Fibroblast of lung (primary cell): ENCODE data around the gene MKX. TPM values are rescaled to one million over a fixed set of nuclear protein-coding genes. Genes with fewer than 3 reads are reported as not detected.
"Not testable (repeated sequence)": the region's sequence is repeated elsewhere in the genome, so short reads cannot be mapped to it uniquely, and the experiment has no call there.

Experiments used
- DNase-seq, 2 donors: peaks; one replicate each; pipeline versions ENCODE4 v3.0.0 to v3.0.0-alpha.2; 2010; ENCODE audit warnings: low read depth in 2 of 2
- H2AFZ ChIP-seq: 2 replicates; pipeline ENCODE4 v1.5.1; 2012; ENCODE audit warnings: low read length, control low read depth, inconsistent platforms
- H3K27ac ChIP-seq: 2 replicates; pipeline ENCODE4 v1.5.1; 2011; ENCODE audit warnings: low read length, control low read depth; ENCODE audit not compliant: insufficient read depth
- H3K27me3 ChIP-seq: 2 replicates; pipeline ENCODE4 v1.5.1; 2011; ENCODE audit warnings: mild to moderate bottlenecking, low read length; ENCODE audit not compliant: control insufficient read depth, insufficient read depth
- H3K36me3 ChIP-seq: 2 replicates; pipeline ENCODE4 v1.5.1; 2011; ENCODE audit warnings: low read length; ENCODE audit not compliant: control insufficient read depth, insufficient read depth
- H3K4me1 ChIP-seq: 2 replicates; pipeline ENCODE4 v1.5.1; 2011; ENCODE audit warnings: low read length; ENCODE audit not compliant: control insufficient read depth, insufficient read depth; ENCODE audit errors: extremely low read depth
- H3K4me2 ChIP-seq: 2 replicates; pipeline ENCODE4 v1.5.1; 2011; ENCODE audit warnings: low read length, control low read depth; ENCODE audit not compliant: insufficient read depth; ENCODE audit errors: extremely low read depth
- H3K4me3 ChIP-seq, 4 experiments: fragments of 200-600 bp in 1 of 4; sonication (generic) in 1 of 4; replicated peaks in 1 of 4; 2 replicates each; pipeline ENCODE4 v1.5.1; 2011 to 2016; ENCODE audit warnings: low read length in 4 of 4, low read depth in 3 of 4, mild to moderate bottlenecking in 3 of 4, control low read depth in 2 of 4, inconsistent platforms in 1 of 4, mixed read lengths in 1 of 4; ENCODE audit not compliant: insufficient read depth in 1 of 4; ENCODE audit errors: control extremely low read depth in 1 of 4
- H3K79me2 ChIP-seq: 2 replicates; pipeline ENCODE4 v1.5.1; 2012; ENCODE audit warnings: mild to moderate bottlenecking, low read length, inconsistent platforms; ENCODE audit not compliant: control insufficient read depth, insufficient read depth
- H3K9ac ChIP-seq: 2 replicates; pipeline ENCODE4 v1.5.1; 2011; ENCODE audit warnings: mild to moderate bottlenecking, low read length, control low read depth; ENCODE audit not compliant: insufficient read depth
- H3K9me3 ChIP-seq: 2 replicates; pipeline ENCODE4 v1.5.1; 2012; ENCODE audit warnings: low read depth, low read length; ENCODE audit not compliant: control insufficient read depth, insufficient read depth
- H4K20me1 ChIP-seq: 2 replicates; pipeline ENCODE4 v1.5.1; 2011; ENCODE audit warnings: low read length; ENCODE audit not compliant: control insufficient read depth, insufficient read depth; ENCODE audit errors: extremely low read depth
- CTCF ChIP-seq, 2 donors: IDR thresholded peaks in 1 of 2; conservative IDR thresholded peaks in 1 of 2; 1 replicate in 1 of 2; 2 replicates in 1 of 2; pipeline ENCODE4 v1.5.1; 2011 to 2012; ENCODE audit warnings: low read length in 2 of 2, control low read depth in 1 of 2, inconsistent platforms in 1 of 2, low read depth in 1 of 2, mild to moderate bottlenecking in 1 of 2
- EZH2 ChIP-seq: IDR thresholded peaks from 2 replicates; pipeline ENCODE4 v1.5.1; 2012; ENCODE audit warnings: low read length, control low read depth, mild to moderate bottlenecking; ENCODE audit errors: missing control alignments
- polyA plus RNA-seq, 2 donors: library from polyadenylated mRNA; depleted of rRNA in 1 of 2; stranded (reverse) in 1 of 2; unstranded in 1 of 2; fragments of >200 nt; gene quantifications; 2 replicates each; pipeline ENCODE4 v1.2.1, GENCODE V29; 2011 to 2012; ENCODE audit warnings: missing spikeins in 1 of 2
- total RNA-seq: library from RNA; depleted of rRNA; stranded (reverse); fragments of >200 nt; gene quantifications from 2 replicates; pipeline ENCODE4 v1.2.1, GENCODE V29; 2014

MKX gene
- total and polyA plus RNA-seq, 2 donors (not counting 1 experiment from before 2014, with no cell fraction given), result 2.2 to 15.0 TPM

- no peak overlapping the region for H3K27ac ChIP-seq
- DNase-seq, result peak in 1 of 2 donors; percentile 20
- no peaks in the 10 kb centered on the region for H3K9me3 ChIP-seq
- no peaks in the 10 kb centered on the region for H4K20me1 ChIP-seq
- no peaks in the 10 kb centered on the region for H3K4me1 ChIP-seq
- H3K79me2 ChIP-seq, result no peaks in the 10 kb centered on the region
- no peak overlapping the region for H3K4me3 ChIP-seq
- no peak overlapping the region for H3K9ac ChIP-seq
- TF ChIP-seq EZH2 (no peak), CTCF (conservative IDR thresholded peaks at IDR 0.05 in 1 of 2, IDR thresholded peaks at IDR 0.05 in 1 of 2; ENCODE audit: low read depth in 1 of 2, low read length in 2 of 2) (no peak)
- H3K4me2 ChIP-seq, result no peak overlapping the region
- no peaks in the 10 kb centered on the region for H3K36me3 ChIP-seq
- H2AFZ ChIP-seq, result no peak overlapping the region
- H3K27me3 ChIP-seq, result no peaks in the 10 kb centered on the region
Measured at GRCh38 chr10:27685681-27686080, 59.9 kb downstream of the MKX start.

- no peaks in the 10 kb centered on the region for H3K79me2 ChIP-seq
- no peak overlapping the region for H3K27ac ChIP-seq
- no peak overlapping the region for H2AFZ ChIP-seq
- no peaks in the 10 kb centered on the region for H3K9me3 ChIP-seq
- no peaks in the 10 kb centered on the region for H3K36me3 ChIP-seq
- no peak overlapping the region for H3K4me2 ChIP-seq
- TF ChIP-seq CTCF (conservative IDR thresholded peaks at IDR 0.05 in 1 of 2, IDR thresholded peaks at IDR 0.05 in 1 of 2; ENCODE audit: low read depth in 1 of 2, low read length in 2 of 2) (no peak), EZH2 (no peak)
- no peaks in the 10 kb centered on the region for H3K4me1 ChIP-seq
- no peak overlapping the region for H3K4me3 ChIP-seq
- no peaks in the 10 kb centered on the region for H4K20me1 ChIP-seq
- no peaks in the 10 kb centered on the region for H3K27me3 ChIP-seq
- DNase-seq, result no peak
- H3K9ac ChIP-seq, result no peak overlapping the region
Measured at GRCh38 chr10:27683226-27683625, 62.4 kb downstream of the MKX start.

- H3K4me2 ChIP-seq, H4K20me1 ChIP-seq, H3K9me3 ChIP-seq, H2AFZ ChIP-seq, H3K79me2 ChIP-seq, DNase-seq, H3K4me1 ChIP-seq, H3K36me3 ChIP-seq, H3K4me3 ChIP-seq, H3K27ac ChIP-seq, H3K27me3 ChIP-seq, H3K9ac ChIP-seq: not testable (repeated sequence)
Measured at GRCh38 chr10:27681795-27682194, 63.8 kb downstream of the MKX start.
